WTC11 (cell line): ENCODE measurements around the gene CRIP1. TPM values are rescaled to one million over a fixed set of nuclear protein-coding genes. Genes with fewer than 3 reads are reported as not detected.

Experiments used
- ATAC-seq: fragments of 200-7000 bp; cut with Tn5 transposase; 2 replicates; pipeline ENCODE4 v1.10.0; 2021; ENCODE audit warnings: mild to moderate bottlenecking, moderate library complexity
- CTCF ChIA-PET: fragments of 300-600 bp; sonication (Branson Sonifier 250); formaldehyde crosslinking; loops from one replicate; lab custom pipeline; 2021; ENCODE audit warnings: antibody characterized with exemption; lab: Charles Lee
- POLR2A ChIA-PET: fragments of 350-600 bp; sonication (Branson Sonifier 250); formaldehyde crosslinking; loops from one replicate; lab custom pipeline; 2021; ENCODE audit warnings: antibody characterized with exemption; lab: Charles Lee
- DNase-seq: peaks from one replicate; pipeline ENCODE4 v3.0.0; 2021; ENCODE audit warnings: low spot score
- H3K27ac Mint-ChIP-seq: 2 replicates; pipeline ENCODE4 v1.8.0; 2021; ENCODE audit warnings: mixed read lengths
- H3K27me3 Mint-ChIP-seq: 2 replicates; pipeline ENCODE4 v1.8.0; 2021; ENCODE audit warnings: low read depth, mild to moderate bottlenecking, moderate library complexity, mixed read lengths
- H3K36me3 Mint-ChIP-seq: 2 replicates; pipeline ENCODE4 v1.8.0; 2021; ENCODE audit warnings: mixed read lengths
- H3K4me1 Mint-ChIP-seq: 2 replicates; pipeline ENCODE4 v1.8.0; 2022; ENCODE audit warnings: mixed read lengths
- H3K4me3 Mint-ChIP-seq: 2 replicates; pipeline ENCODE4 v1.8.0; 2021; ENCODE audit warnings: mild to moderate bottlenecking, moderate library complexity, mixed read lengths
- H3K9me3 Mint-ChIP-seq: 2 replicates; pipeline ENCODE4 v1.8.0; 2021; ENCODE audit warnings: mixed read lengths
- FOXK1 ChIP-seq: sonication (generic); formaldehyde crosslinking; IDR thresholded peaks from 2 replicates; pipeline ENCODE4 v1.8.0; 2022; ENCODE audit warnings: mild to moderate bottlenecking, moderate library complexity, missing genetic modification reagents
- FOXP1 ChIP-seq: sonication (generic); formaldehyde crosslinking; IDR thresholded peaks from 2 replicates; pipeline ENCODE4 v1.8.0; 2022; ENCODE audit warnings: missing genetic modification reagents, mild to moderate bottlenecking, moderate library complexity, borderline replicate concordance
- NR1H2 ChIP-seq: sonication (generic); formaldehyde crosslinking; IDR thresholded peaks from 2 replicates; pipeline ENCODE4 v1.9.0; 2021; ENCODE audit warnings: mild to moderate bottlenecking, moderate library complexity, missing genetic modification reagents
- NR2C2 ChIP-seq: sonication (generic); formaldehyde crosslinking; IDR thresholded peaks from 2 replicates; pipeline ENCODE4 v1.8.0; 2022; ENCODE audit warnings: mild to moderate bottlenecking, missing genetic modification reagents
- SMAD3 ChIP-seq: sonication (generic); formaldehyde crosslinking; IDR thresholded peaks from 2 replicates; pipeline ENCODE4 v1.8.0; 2022; ENCODE audit warnings: missing genetic modification reagents, mild to moderate bottlenecking, borderline replicate concordance
- SOX15 ChIP-seq: fragments of 250-450 bp; sonication (Bioruptor Pico); IDR thresholded peaks from 2 replicates; pipeline ENCODE4 v1.9.0; 2021; ENCODE audit warnings: mild to moderate bottlenecking
- ZBTB21 ChIP-seq: sonication (generic); formaldehyde crosslinking; IDR thresholded peaks from 2 replicates; pipeline ENCODE4 v1.8.1; 2023; ENCODE audit warnings: mild to moderate bottlenecking, missing genetic modification reagents, borderline replicate concordance
- total RNA-seq: library from RNA; stranded (reverse); gene quantifications from 3 replicates; pipeline ENCODE4 v1.2.3, GENCODE V29; 2021
- TF ChIP-seq, protein P1 (sequence below): sonication (generic); formaldehyde crosslinking; IDR thresholded peaks from 2 replicates; pipeline ENCODE4 v1.8.0; 2023; ENCODE audit warnings: missing genetic modification reagents, mild to moderate bottlenecking, borderline replicate concordance
- TF ChIP-seq, protein P2 (sequence below): sonication (generic); formaldehyde crosslinking; IDR thresholded peaks from 2 replicates; pipeline ENCODE4 v1.8.1; 2023; ENCODE audit warnings: mild to moderate bottlenecking, missing genetic modification reagents
- TF ChIP-seq, protein P3 (sequence below): sonication (generic); formaldehyde crosslinking; IDR thresholded peaks from 2 replicates; pipeline ENCODE4 v1.8.1; 2022; ENCODE audit warnings: missing genetic modification reagents, borderline replicate concordance

Gene CRIP1
- total RNA-seq, 1 experiment from 2014 or later = 9.0 TPM

DNA sequence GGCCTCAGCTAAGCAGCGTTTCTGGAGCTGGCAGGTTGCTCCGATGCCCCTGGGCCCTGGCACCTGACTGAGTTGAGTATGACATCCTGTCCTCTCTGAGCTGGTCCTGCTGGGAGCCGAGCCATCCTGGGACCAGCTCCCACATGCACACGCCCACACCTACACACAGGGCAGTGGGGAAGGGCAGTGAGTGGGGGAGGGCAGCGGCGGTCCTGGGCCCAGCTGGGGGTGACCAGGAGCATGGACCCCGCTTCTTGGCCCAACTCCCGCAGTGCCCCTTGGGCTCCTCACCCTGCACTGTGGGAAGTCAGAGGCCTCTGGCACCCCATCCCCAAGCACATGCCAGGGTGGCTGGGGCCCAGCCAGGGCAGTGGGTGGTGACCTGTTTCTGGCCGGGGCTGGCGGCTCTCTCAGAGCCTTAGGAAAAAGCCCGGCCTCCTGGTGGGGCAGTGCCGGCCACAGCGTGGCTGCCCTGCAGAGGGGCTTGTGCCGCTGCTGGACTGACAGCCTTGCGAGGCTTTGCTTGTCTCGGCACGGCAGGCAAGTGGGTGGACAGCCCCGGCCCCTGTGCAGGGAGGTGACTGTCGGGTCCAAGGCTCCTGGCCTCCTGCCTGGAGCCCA, 18.0 kb upstream of the CRIP1 start (continued):
- TF ChIP-seq, protein P1, sequence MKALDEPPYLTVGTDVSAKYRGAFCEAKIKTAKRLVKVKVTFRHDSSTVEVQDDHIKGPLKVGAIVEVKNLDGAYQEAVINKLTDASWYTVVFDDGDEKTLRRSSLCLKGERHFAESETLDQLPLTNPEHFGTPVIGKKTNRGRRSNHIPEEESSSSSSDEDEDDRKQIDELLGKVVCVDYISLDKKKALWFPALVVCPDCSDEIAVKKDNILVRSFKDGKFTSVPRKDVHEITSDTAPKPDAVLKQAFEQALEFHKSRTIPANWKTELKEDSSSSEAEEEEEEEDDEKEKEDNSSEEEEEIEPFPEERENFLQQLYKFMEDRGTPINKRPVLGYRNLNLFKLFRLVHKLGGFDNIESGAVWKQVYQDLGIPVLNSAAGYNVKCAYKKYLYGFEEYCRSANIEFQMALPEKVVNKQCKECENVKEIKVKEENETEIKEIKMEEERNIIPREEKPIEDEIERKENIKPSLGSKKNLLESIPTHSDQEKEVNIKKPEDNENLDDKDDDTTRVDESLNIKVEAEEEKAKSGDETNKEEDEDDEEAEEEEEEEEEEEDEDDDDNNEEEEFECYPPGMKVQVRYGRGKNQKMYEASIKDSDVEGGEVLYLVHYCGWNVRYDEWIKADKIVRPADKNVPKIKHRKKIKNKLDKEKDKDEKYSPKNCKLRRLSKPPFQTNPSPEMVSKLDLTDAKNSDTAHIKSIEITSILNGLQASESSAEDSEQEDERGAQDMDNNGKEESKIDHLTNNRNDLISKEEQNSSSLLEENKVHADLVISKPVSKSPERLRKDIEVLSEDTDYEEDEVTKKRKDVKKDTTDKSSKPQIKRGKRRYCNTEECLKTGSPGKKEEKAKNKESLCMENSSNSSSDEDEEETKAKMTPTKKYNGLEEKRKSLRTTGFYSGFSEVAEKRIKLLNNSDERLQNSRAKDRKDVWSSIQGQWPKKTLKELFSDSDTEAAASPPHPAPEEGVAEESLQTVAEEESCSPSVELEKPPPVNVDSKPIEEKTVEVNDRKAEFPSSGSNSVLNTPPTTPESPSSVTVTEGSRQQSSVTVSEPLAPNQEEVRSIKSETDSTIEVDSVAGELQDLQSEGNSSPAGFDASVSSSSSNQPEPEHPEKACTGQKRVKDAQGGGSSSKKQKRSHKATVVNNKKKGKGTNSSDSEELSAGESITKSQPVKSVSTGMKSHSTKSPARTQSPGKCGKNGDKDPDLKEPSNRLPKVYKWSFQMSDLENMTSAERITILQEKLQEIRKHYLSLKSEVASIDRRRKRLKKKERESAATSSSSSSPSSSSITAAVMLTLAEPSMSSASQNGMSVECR (CRISPR knock-in tag) = no peak
- no peak for TF ChIP-seq SMAD3
- TF ChIP-seq NR1H2 = no peak
- TF ChIP-seq FOXK1 (CRISPR knock-in tag) = no peak
- TF ChIP-seq, protein P2, sequence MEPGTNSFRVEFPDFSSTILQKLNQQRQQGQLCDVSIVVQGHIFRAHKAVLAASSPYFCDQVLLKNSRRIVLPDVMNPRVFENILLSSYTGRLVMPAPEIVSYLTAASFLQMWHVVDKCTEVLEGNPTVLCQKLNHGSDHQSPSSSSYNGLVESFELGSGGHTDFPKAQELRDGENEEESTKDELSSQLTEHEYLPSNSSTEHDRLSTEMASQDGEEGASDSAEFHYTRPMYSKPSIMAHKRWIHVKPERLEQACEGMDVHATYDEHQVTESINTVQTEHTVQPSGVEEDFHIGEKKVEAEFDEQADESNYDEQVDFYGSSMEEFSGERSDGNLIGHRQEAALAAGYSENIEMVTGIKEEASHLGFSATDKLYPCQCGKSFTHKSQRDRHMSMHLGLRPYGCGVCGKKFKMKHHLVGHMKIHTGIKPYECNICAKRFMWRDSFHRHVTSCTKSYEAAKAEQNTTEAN (CRISPR knock-in tag) = no peak
- no peak for TF ChIP-seq SOX15 (CRISPR knock-in tag)
- TF ChIP-seq, protein P3, sequence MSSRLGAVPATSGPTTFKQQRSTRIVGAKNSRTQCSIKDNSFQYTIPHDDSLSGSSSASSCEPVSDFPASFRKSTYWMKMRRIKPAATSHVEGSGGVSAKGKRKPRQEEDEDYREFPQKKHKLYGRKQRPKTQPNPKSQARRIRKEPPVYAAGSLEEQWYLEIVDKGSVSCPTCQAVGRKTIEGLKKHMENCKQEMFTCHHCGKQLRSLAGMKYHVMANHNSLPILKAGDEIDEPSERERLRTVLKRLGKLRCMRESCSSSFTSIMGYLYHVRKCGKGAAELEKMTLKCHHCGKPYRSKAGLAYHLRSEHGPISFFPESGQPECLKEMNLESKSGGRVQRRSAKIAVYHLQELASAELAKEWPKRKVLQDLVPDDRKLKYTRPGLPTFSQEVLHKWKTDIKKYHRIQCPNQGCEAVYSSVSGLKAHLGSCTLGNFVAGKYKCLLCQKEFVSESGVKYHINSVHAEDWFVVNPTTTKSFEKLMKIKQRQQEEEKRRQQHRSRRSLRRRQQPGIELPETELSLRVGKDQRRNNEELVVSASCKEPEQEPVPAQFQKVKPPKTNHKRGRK (CRISPR knock-in tag) = no peak

DNA sequence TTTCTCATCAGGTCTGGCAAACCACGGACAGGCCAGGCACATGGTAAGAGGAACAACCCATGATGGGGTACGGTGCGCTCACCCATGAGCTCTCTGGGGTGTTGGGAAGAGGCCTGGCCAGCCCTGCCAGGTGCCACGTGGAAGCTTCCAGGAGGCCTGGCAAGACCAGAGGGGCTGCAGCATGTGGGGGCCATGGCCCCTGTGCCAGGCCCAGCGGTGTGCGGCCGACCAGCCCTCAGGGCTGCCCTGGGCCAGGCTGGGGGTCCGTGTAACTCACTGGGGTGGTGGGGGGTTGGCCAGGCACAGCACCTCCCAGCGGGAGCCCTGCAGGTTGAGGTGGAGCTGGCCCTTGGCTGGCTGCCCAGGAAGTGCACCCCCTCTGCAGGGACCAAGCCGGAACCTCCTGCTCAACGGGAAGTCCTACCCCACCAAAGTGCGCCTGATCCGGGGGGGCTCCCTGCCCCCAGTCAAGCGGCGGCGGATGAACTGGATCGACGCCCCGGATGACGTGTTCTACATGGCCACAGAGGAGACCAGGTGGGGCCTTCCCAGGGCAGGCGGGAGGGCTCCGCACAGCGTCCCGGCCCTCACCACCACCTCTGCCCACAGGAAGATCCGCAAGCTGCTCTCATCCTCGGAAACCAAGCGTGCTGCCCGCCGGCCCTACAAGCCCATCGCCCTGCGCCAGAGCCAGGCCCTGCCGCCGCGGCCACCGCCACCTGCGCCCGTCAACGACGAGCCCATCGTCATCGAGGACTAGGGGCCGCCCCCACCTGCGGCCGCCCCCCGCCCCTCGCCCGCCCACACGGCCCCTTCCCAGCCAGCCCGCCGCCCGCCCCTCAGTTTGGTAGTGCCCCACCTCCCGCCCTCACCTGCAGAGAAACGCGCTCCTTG, 17.0 kb upstream of the CRIP1 start:
- Mint-ChIP-seq H3K9me3 (no peaks in the 10 kb centered on the region), H3K4me1 (no peaks in the 10 kb centered on the region), H3K27ac (no peak overlapping the region), H3K27me3 (no peaks in the 10 kb centered on the region), H3K4me3 (no peak overlapping the region), H3K36me3 (no peaks in the 10 kb centered on the region)
- POLR2A ChIA-PET = no interaction called here
- CTCF ChIA-PET = interaction anchor here (1.3 to 7.2 kb wide), 6 partner anchors 9 to 99 kb away, joined by 4 to 116 read pairs (median 12); partner anchors contain the start of gene TEDC1
- ATAC-seq = no peak
- TF ChIP-seq ZBTB21 (CRISPR knock-in tag) = no peak
- TF ChIP-seq, all 79 proteins: peak for 0
- DNase-seq = no peak

DNA sequence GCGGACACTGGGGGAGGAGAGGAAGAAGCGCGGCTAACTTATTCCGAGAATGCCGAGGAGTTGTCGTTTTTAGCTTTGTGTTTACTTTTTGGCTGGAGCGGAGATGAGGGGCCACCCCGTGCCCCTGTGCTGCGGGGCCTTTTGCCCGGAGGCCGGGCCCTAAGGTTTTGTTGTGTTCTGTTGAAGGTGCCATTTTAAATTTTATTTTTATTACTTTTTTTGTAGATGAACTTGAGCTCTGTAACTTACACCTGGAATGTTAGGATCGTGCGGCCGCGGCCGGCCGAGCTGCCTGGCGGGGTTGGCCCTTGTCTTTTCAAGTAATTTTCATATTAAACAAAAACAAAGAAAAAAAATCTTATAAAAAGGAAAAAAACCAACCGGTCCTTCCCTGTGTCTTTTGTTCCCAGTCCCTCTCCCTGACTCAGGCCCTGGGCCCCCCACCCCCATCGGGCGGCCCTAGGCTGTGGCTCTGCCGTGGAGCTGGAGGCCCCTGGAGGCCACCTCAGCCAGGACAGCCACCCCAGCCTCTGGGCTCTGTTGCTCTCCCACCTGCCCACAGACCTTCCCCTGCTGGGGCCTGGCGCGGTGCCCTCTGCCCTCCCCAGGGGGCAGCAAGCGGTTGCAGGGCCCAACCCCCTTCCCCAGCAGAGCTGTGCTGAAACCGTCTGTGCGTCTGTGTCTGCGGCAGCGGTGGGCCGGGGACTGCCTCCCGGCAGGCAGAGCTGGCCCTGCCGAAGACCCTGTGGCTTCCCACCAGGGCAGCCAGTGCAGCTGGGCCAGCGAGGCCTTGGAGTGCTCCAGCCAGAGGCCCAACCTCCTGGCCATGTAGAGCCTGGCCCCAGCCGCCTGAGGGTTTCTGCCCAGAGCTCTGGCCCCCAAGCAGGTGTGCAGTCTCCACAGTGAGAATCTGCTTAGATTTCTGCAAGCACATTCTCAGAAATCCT, 16.1 kb upstream of the CRIP1 start:
- no peak overlapping the region for H3K4me3 Mint-ChIP-seq
- H3K4me1 Mint-ChIP-seq = no peaks in the 10 kb centered on the region
- peaks cover 5% of the 10 kb centered on the region for H3K27me3 Mint-ChIP-seq
- ATAC-seq = no peak
- POLR2A ChIA-PET = interaction anchor here (0.8 kb wide), 1 partner anchor 11 kb away, joined by 3 read pairs; no protein-coding TSS in a partner anchor
- TF ChIP-seq NR2C2 (CRISPR knock-in tag) = no peak
- TF ChIP-seq FOXP1 (CRISPR knock-in tag) = peak; percentile 42; the same call in 1 of the 2 replicates
- TF ChIP-seq, all 79 proteins: peak for 1
- Mint-ChIP-seq H3K27ac (no peak overlapping the region), H3K36me3 (no peaks in the 10 kb centered on the region), H3K9me3 (no peaks in the 10 kb centered on the region)
- no peak for DNase-seq
- CTCF ChIA-PET = interaction anchor here (0.5 to 7.2 kb wide), 18 partner anchors 8 to 376 kb away, joined by 3 to 116 read pairs (median 7); partner anchors contain the start of genes CRIP1 and TEDC1
